Body of pancreas (tissue), 4 donors: ENCODE measurements around the gene KRTAP1-4.

Source experiments
- CTCF ChIP-seq, 7 experiments: fragments of 450-650 bp in 4 of 7; fragments of 200-600 bp in 3 of 7; sonication (generic) in 3 of 7; IDR thresholded peaks; one replicate each; pipeline ENCODE4 v1.5.1; 2016 to 2019; ENCODE audit warnings: antibody characterized with exemption in 7 of 7
- POLR2A ChIP-seq, 3 donors: fragments of 450-650 bp; IDR thresholded peaks; one replicate each; pipeline ENCODE4 v1.6.1; 2016; ENCODE audit warnings: antibody characterized with exemption in 3 of 3, mild to moderate bottlenecking in 2 of 3

- no peak for TF ChIP-seq CTCF (IDR thresholded peaks at IDR 0.05)
- TF ChIP-seq POLR2A (IDR thresholded peaks at IDR 0.05), result no peak
Observed at GRCh38 chr17:41042953-41043352, 13.0 kb upstream of the KRTAP1-4 start.
